Mesendoderm (in vitro differentiated cells): ENCODE measurements around the gene RNF144A.

Experiments used
- DNase-seq: peaks from one replicate; pipeline ENCODE4 v3.0.0; 2013
- H2AK5ac ChIP-seq: 2 replicates; pipeline ENCODE4 v1.6.1; 2013; ENCODE audit warnings: low read length, inconsistent platforms
- H2BK120ac ChIP-seq: 2 replicates; pipeline ENCODE4 v1.6.1; 2013; ENCODE audit warnings: low read depth, mild to moderate bottlenecking, low read length, moderate library complexity, mixed read lengths
- H2BK15ac ChIP-seq: replicated peaks from 2 replicates; pipeline ENCODE4 v1.6.1; 2013; ENCODE audit warnings: low read depth, mild to moderate bottlenecking, moderate library complexity
- H2BK5ac ChIP-seq: 2 replicates; pipeline ENCODE4 v1.6.1; 2013; ENCODE audit warnings: low read length, inconsistent platforms
- H3K18ac ChIP-seq: 2 replicates; pipeline ENCODE4 v1.6.1; 2013; ENCODE audit warnings: mild to moderate bottlenecking, low read length, mixed read lengths
- H3K23ac ChIP-seq: one replicate; pipeline ENCODE4 v1.6.1; 2013; ENCODE audit warnings: low read length
- H3K27ac ChIP-seq: 2 replicates; pipeline ENCODE4 v1.5.1; 2013; ENCODE audit warnings: low read depth, mild to moderate bottlenecking, inconsistent platforms, low read length, moderate library complexity
- H3K27me3 ChIP-seq: 2 replicates; pipeline ENCODE4 v1.6.1; 2013; ENCODE audit warnings: low read length, control low read depth, mild to moderate bottlenecking, inconsistent platforms; ENCODE audit not compliant: insufficient read depth, poor library complexity
- H3K36me3 ChIP-seq: 2 replicates; pipeline ENCODE4 v1.6.1; 2013; ENCODE audit warnings: low read length, inconsistent platforms; ENCODE audit not compliant: control insufficient read depth, insufficient read depth
- H3K4ac ChIP-seq: one replicate; pipeline ENCODE4 v1.6.1; 2013; ENCODE audit warnings: low read depth, mild to moderate bottlenecking, low read length, moderate library complexity
- H3K4me1 ChIP-seq: 2 replicates; pipeline ENCODE4 v1.6.1; 2013; ENCODE audit warnings: low read depth, low read length, inconsistent platforms; ENCODE audit not compliant: control insufficient read depth
- H3K4me2 ChIP-seq: 2 replicates; pipeline ENCODE4 v1.6.1; 2013; ENCODE audit warnings: low read length
- H3K4me3 ChIP-seq: 2 replicates; pipeline ENCODE4 v1.5.1; 2013; ENCODE audit warnings: mild to moderate bottlenecking, low read length
- H3K56ac ChIP-seq: one replicate; pipeline ENCODE4 v1.6.1; 2013; ENCODE audit warnings: low read length
- H3K79me1 ChIP-seq: 2 replicates; pipeline ENCODE4 v1.6.1; 2013; ENCODE audit warnings: low read length, inconsistent platforms
- H3K79me2 ChIP-seq: 2 replicates; pipeline ENCODE4 v1.6.1; 2013; ENCODE audit warnings: mild to moderate bottlenecking, low read length; ENCODE audit not compliant: control insufficient read depth, insufficient read depth
- H3K9ac ChIP-seq: 2 replicates; pipeline ENCODE4 v1.6.1; 2013; ENCODE audit warnings: low read length, inconsistent platforms
- H4K5ac ChIP-seq: one replicate; pipeline ENCODE4 v1.6.1; 2013; ENCODE audit warnings: low read length
- H4K8ac ChIP-seq: one replicate; pipeline ENCODE4 v1.6.1; 2013; ENCODE audit warnings: low read depth, mild to moderate bottlenecking, control low read depth, low read length, moderate library complexity
- WGBS: extraction: QIAGEN DNeasy Blood & Tissue Kit; methylation state at CpG from one replicate; pipeline ENCODE4 v1.1.7; 2013; ENCODE audit warnings: low lambda C conversion rate, missing lambda C conversion rate; ENCODE audit not compliant: insufficient coverage; ENCODE audit errors: extremely low coverage; 5-methylcytosine and 5-hydroxymethylcytosine counted together

RNF144A gene

GRCh38 chr2:6977113-6977741, 60.0 kb downstream of the RNF144A start:
- Histone ChIP-seq H2BK120ac (no peak overlapping the region), H3K23ac (no peak overlapping the region), H4K5ac (no peak overlapping the region), H3K4me2 (no peak overlapping the region), H3K79me1 (no peaks in the 10 kb centered on the region), H2BK5ac (no peak overlapping the region), H3K18ac (no peak overlapping the region), H3K9ac (no peak overlapping the region), H3K56ac (no peak overlapping the region), H2AK5ac (no peak overlapping the region), H4K8ac (no peak overlapping the region), H3K4me1 (no peaks in the 10 kb centered on the region), H3K36me3 (no peaks in the 10 kb centered on the region), H3K4ac (no peak overlapping the region), H2BK15ac (no peak overlapping the region), H3K27me3 (no peaks in the 10 kb centered on the region), H3K27ac (no peak overlapping the region), H3K4me3 (no peak overlapping the region), H3K79me2 (no peaks in the 10 kb centered on the region)
- DNase-seq: no peak
- no CpG with 5 or more reads among the region's 9 CpGs for WGBS

GRCh38 chr2:6977786-6978185, 60.6 kb downstream of the RNF144A start:
- no peak overlapping the region for H2AK5ac ChIP-seq
- H3K36me3 ChIP-seq: no peaks in the 10 kb centered on the region
- H3K79me1 ChIP-seq: no peaks in the 10 kb centered on the region
- H4K5ac ChIP-seq: no peak overlapping the region
- no CpG with 5 or more reads among the region's 4 CpGs for WGBS
- no peak overlapping the region for H2BK15ac ChIP-seq
- no peak overlapping the region for H3K4me3 ChIP-seq
- no peaks in the 10 kb centered on the region for H3K4me1 ChIP-seq
- peaks cover under 1% of the 10 kb centered on the region for H3K27me3 ChIP-seq
- no peak overlapping the region for H3K27ac ChIP-seq
- H4K8ac ChIP-seq: no peak overlapping the region
- H3K9ac ChIP-seq: no peak overlapping the region
- no peak overlapping the region for H2BK5ac ChIP-seq
- no peak overlapping the region for H3K56ac ChIP-seq
- no peak overlapping the region for H2BK120ac ChIP-seq
- H3K23ac ChIP-seq: no peak overlapping the region
- no peak overlapping the region for H3K4ac ChIP-seq
- H3K4me2 ChIP-seq: no peak overlapping the region
- H3K18ac ChIP-seq: no peak overlapping the region
- DNase-seq: no peak
- H3K79me2 ChIP-seq: no peaks in the 10 kb centered on the region

GRCh38 chr2:6978991-6979390, 61.8 kb downstream of the RNF144A start:
- no CpG with 5 or more reads among the region's 3 CpGs for whole genome bisulfite sequencing
- Histone ChIP-seq H3K23ac (no peak overlapping the region), H2BK15ac (no peak overlapping the region), H3K27ac (no peak overlapping the region), H3K36me3 (no peaks in the 10 kb centered on the region), H3K9ac (no peak overlapping the region), H2BK120ac (no peak overlapping the region), H3K4me2 (no peak overlapping the region), H3K4me3 (no peak overlapping the region), H3K18ac (no peak overlapping the region), H3K4me1 (no peaks in the 10 kb centered on the region), H4K5ac (no peak overlapping the region), H3K27me3 (peaks cover 2% of the 10 kb centered on the region), H3K79me1 (no peaks in the 10 kb centered on the region), H2BK5ac (no peak overlapping the region), H2AK5ac (no peak overlapping the region), H3K4ac (no peak overlapping the region), H3K79me2 (no peaks in the 10 kb centered on the region), H4K8ac (no peak overlapping the region), H3K56ac (no peak overlapping the region)
- no peak for DNase-seq

- Histone ChIP-seq H2BK5ac (no peak overlapping the region), H3K4ac (no peak overlapping the region), H3K23ac (no peak overlapping the region), H3K56ac (no peak overlapping the region), H3K79me2 (no peaks in the 10 kb centered on the region), H3K27ac (no peak overlapping the region), H3K9ac (no peak overlapping the region), H2BK15ac (no peak overlapping the region), H2AK5ac (no peak overlapping the region), H3K79me1 (no peaks in the 10 kb centered on the region), H4K8ac (no peak overlapping the region), H3K36me3 (no peaks in the 10 kb centered on the region), H3K4me3 (no peak overlapping the region), H3K4me2 (no peak overlapping the region), H4K5ac (no peak overlapping the region), H3K4me1 (no peaks in the 10 kb centered on the region), H3K27me3 (peaks cover 2% of the 10 kb centered on the region), H2BK120ac (no peak overlapping the region), H3K18ac (no peak overlapping the region)
- no peak for DNase-seq
- whole genome bisulfite sequencing: no CpG with 5 or more reads among the region's 5 CpGs
Measured at GRCh38 chr2:6982449-6982848, 65.2 kb downstream of the RNF144A start.

GRCh38 chr2:6982934-6983589, 65.8 kb downstream of the RNF144A start:
- Histone ChIP-seq H3K36me3 (no peaks in the 10 kb centered on the region), H3K4me1 (no peaks in the 10 kb centered on the region)

More at GRCh38 chr2:6982934-6983589, 65.8 kb downstream of the RNF144A start:
- Histone ChIP-seq H3K4ac (no peak overlapping the region), H2BK5ac (no peak overlapping the region), H4K8ac (no peak overlapping the region), H2BK120ac (no peak overlapping the region), H3K4me2 (no peak overlapping the region), H3K27me3 (peaks cover 2% of the 10 kb centered on the region), H2AK5ac (no peak overlapping the region), H3K79me1 (no peaks in the 10 kb centered on the region), H3K9ac (no peak overlapping the region), H3K18ac (no peak overlapping the region), H3K4me3 (no peak overlapping the region), H4K5ac (no peak overlapping the region), H3K23ac (no peak overlapping the region), H3K79me2 (no peaks in the 10 kb centered on the region), H2BK15ac (no peak overlapping the region), H3K56ac (no peak overlapping the region), H3K27ac (no peak overlapping the region)
- no CpG with 5 or more reads among the region's 6 CpGs for WGBS
- no peak for DNase-seq
